A549 (cell line): ENCODE data around the gene MAPK12. TPM values are rescaled to one million over a fixed set of nuclear protein-coding genes. Genes with fewer than 3 reads are reported as not detected.

Experiments used
- ATAC-seq, 2 experiments: fragments of 200-7000 bp in 1 of 2; fragments of >200 bp in 1 of 2; cut with Nextera tagmentation in 1 of 2; cut with Tn5 transposase in 1 of 2; 3 replicates each; pipeline versions ENCODE4 v1.8.0 to v1.9.1; 2018 to 2020; ENCODE audit warnings: mild to moderate bottlenecking in 1 of 2, moderate library complexity in 1 of 2
- CTCF ChIA-PET: fragments of 300-600 bp; sonication (Branson Sonifier 250); formaldehyde crosslinking; extraction: SDS; loops from one replicate; lab custom pipeline; 2021; ENCODE audit warnings: antibody characterized with exemption, inconsistent platforms; lab: Yijun Ruan, JAX
- POLR2A ChIA-PET: fragments of 350-600 bp; formaldehyde crosslinking; extraction: SDS; loops from one replicate; lab custom pipeline; 2021; ENCODE audit warnings: antibody characterized with exemption, inconsistent platforms; lab: Yijun Ruan, JAX
- DNase-seq, 2 experiments: peaks; one replicate each; pipeline versions ENCODE4 v3.0.0 to v3.0.0-alpha.2; 2011 to 2016; ENCODE audit warnings: low read depth in 1 of 2, low spot score in 1 of 2
- FAIRE-seq: peaks from 2 replicates; lab custom pipeline; 2011; peaks lifted over from hg19 to GRCh38; lab: Jason Lieb, UNC
- H3K27ac ChIP-seq, 2 experiments: fragments of >200 bp; sonication (Bioruptor Twin); formaldehyde crosslinking; 3 replicates each; pipeline ENCODE4 v1.5.1; 2016 to 2017
- H3K4me1 ChIP-seq: fragments of >200 bp; sonication (Bioruptor Twin); formaldehyde crosslinking; 3 replicates; pipeline ENCODE4 v1.6.1; 2016
- H3K4me2 ChIP-seq: fragments of >200 bp; sonication (Bioruptor Twin); formaldehyde crosslinking; 3 replicates; pipeline ENCODE4 v1.6.1; 2016
- H3K4me3 ChIP-seq: fragments of >200 bp; sonication (Bioruptor Twin); formaldehyde crosslinking; 3 replicates; pipeline ENCODE4 v1.5.1; 2016
- H3K9me3 ChIP-seq: fragments of >200 bp; sonication (Bioruptor Twin); formaldehyde crosslinking; 3 replicates; pipeline ENCODE4 v1.6.1; 2016
- BCL3 ChIP-seq: fragments of >200 bp; sonication (Bioruptor Twin); formaldehyde crosslinking; IDR thresholded peaks from 3 replicates; pipeline ENCODE4 v1.6.1; 2016
- BHLHE40 ChIP-seq: IDR thresholded peaks from 2 replicates; pipeline ENCODE4 v1.6.1; 2012; ENCODE audit warnings: low read depth, low read length, inconsistent platforms
- CBX2 ChIP-seq: fragments of 200-600 bp; sonication (generic); IDR thresholded peaks from 2 replicates; pipeline ENCODE4 v1.6.1; 2016; ENCODE audit warnings: low read depth, mild to moderate bottlenecking, borderline replicate concordance
- CBX8 ChIP-seq: fragments of 200-600 bp; sonication (generic); IDR thresholded peaks from 2 replicates; pipeline ENCODE4 v1.6.1; 2016
- CTCF ChIP-seq: fragments of >200 bp; sonication (Bioruptor Twin); formaldehyde crosslinking; IDR thresholded peaks from 3 replicates; pipeline ENCODE4 v1.5.1; 2016
- EHF ChIP-seq: fragments of 250-450 bp; sonication (Bioruptor Pico); IDR thresholded peaks from 2 replicates; pipeline ENCODE4 v1.5.0; 2020; ENCODE audit warnings: mild to moderate bottlenecking
- ESRRA ChIP-seq: fragments of 150-350 bp; IDR thresholded peaks from 2 replicates; pipeline ENCODE4 v1.6.1; 2014; ENCODE audit warnings: mild to moderate bottlenecking, low read length, borderline replicate concordance
- FOSB ChIP-seq: fragments of 250-450 bp; sonication (Bioruptor Pico); IDR thresholded peaks from 2 replicates; pipeline ENCODE4 v1.5.0; 2020; ENCODE audit warnings: mild to moderate bottlenecking, moderate library complexity
- FOXS1 ChIP-seq: fragments of 250-450 bp; sonication (Bioruptor Pico); IDR thresholded peaks from 2 replicates; pipeline ENCODE4 v1.5.0; 2020; ENCODE audit warnings: mild to moderate bottlenecking, moderate library complexity
- GATA3 ChIP-seq: IDR thresholded peaks from 2 replicates; pipeline ENCODE4 v1.6.1; 2012; ENCODE audit warnings: borderline replicate concordance
- HOXB13 ChIP-seq: fragments of 250-450 bp; sonication (Bioruptor Pico); IDR thresholded peaks from 2 replicates; pipeline ENCODE4 v1.5.0; 2020; ENCODE audit warnings: low read depth, mild to moderate bottlenecking, moderate library complexity
- HOXB5 ChIP-seq: fragments of 250-450 bp; sonication (Bioruptor Pico); IDR thresholded peaks from 2 replicates; pipeline ENCODE4 v1.5.0; 2020; ENCODE audit warnings: mild to moderate bottlenecking, moderate library complexity
- KDM1A ChIP-seq: fragments of 200-600 bp; sonication (generic); IDR thresholded peaks from 2 replicates; pipeline ENCODE4 v1.6.1; 2016; ENCODE audit warnings: low read depth, mild to moderate bottlenecking
- MAFK ChIP-seq: fragments of 450-650 bp; IDR thresholded peaks from 2 replicates; pipeline ENCODE4 v1.6.1; 2014; ENCODE audit not compliant: partially characterized antibody
- NFE2L2 ChIP-seq: fragments of 150-350 bp; conservative IDR thresholded peaks from 2 replicates; pipeline ENCODE4 v1.6.1; 2014; ENCODE audit warnings: low read length
- NR3C1 ChIP-seq: fragments of >200 bp; sonication (Bioruptor Twin); formaldehyde crosslinking; IDR thresholded peaks from 3 replicates; pipeline ENCODE4 v1.6.1; 2017
- RAD21 ChIP-seq, 2 experiments: fragments of >200 bp in 1 of 2; sonication (Bioruptor Twin) in 1 of 2; formaldehyde crosslinking in 1 of 2; IDR thresholded peaks in 1 of 2; conservative IDR thresholded peaks in 1 of 2; 2 replicates in 1 of 2; 3 replicates in 1 of 2; pipeline ENCODE4 v1.6.1; 2012 to 2018; ENCODE audit warnings: inconsistent platforms in 1 of 2
- RFX5 ChIP-seq: fragments of 450-650 bp; IDR thresholded peaks from 2 replicates; pipeline ENCODE4 v1.7.1; 2014; ENCODE audit warnings: antibody characterized with exemption, mild to moderate bottlenecking, moderate library complexity
- SMC3 ChIP-seq: fragments of >200 bp; sonication (Bioruptor Twin); formaldehyde crosslinking; IDR thresholded peaks from 3 replicates; pipeline ENCODE4 v1.6.1; 2018; ENCODE audit warnings: inconsistent platforms
- SREBF2 ChIP-seq: fragments of 450-650 bp; IDR thresholded peaks from 2 replicates; pipeline ENCODE4 v1.6.1; 2014; ENCODE audit warnings: mild to moderate bottlenecking, moderate library complexity
- ZNF302 ChIP-seq: fragments of 250-450 bp; sonication (Bioruptor Pico); IDR thresholded peaks from 2 replicates; pipeline ENCODE4 v1.9.0; 2021; ENCODE audit warnings: inconsistent platforms, mild to moderate bottlenecking, moderate library complexity
- ZSCAN20 ChIP-seq: fragments of 250-450 bp; sonication (Bioruptor Pico); IDR thresholded peaks from 2 replicates; pipeline ENCODE4 v1.8.0; 2022; ENCODE audit warnings: mild to moderate bottlenecking, moderate library complexity
- WGBS: methylation state at CpG from one replicate; pipeline ENCODE4 v1.1.6; 2017; ENCODE audit errors: missing lambda C conversion rate; 5-methylcytosine and 5-hydroxymethylcytosine counted together
- polyA plus RNA-seq, 4 experiments: library from polyadenylated mRNA; depleted of rRNA in 3 of 4; stranded (reverse); fragments of >200 nt; fragmentation: RNase III in 1 of 4; extraction: RNeasy Plus Mini Kit Qiagen cat#74134 plus additional on column Dnase treatment in 1 of 4; gene quantifications; 2 replicates in 3 of 4; 3 replicates in 1 of 4; pipeline ENCODE4 v1.2.3, GENCODE V29; 2011 to 2017
- TF ChIP-seq, protein P1 (sequence below): IDR thresholded peaks from 2 replicates; pipeline ENCODE4 v1.6.1; 2012; ENCODE audit warnings: low read depth, borderline replicate concordance

MAPK12 gene
- polyA plus RNA-seq, 2 of the 4 experiments (the other 2 are of a cell fraction) = 12.5 to 25.8 TPM

DNA sequence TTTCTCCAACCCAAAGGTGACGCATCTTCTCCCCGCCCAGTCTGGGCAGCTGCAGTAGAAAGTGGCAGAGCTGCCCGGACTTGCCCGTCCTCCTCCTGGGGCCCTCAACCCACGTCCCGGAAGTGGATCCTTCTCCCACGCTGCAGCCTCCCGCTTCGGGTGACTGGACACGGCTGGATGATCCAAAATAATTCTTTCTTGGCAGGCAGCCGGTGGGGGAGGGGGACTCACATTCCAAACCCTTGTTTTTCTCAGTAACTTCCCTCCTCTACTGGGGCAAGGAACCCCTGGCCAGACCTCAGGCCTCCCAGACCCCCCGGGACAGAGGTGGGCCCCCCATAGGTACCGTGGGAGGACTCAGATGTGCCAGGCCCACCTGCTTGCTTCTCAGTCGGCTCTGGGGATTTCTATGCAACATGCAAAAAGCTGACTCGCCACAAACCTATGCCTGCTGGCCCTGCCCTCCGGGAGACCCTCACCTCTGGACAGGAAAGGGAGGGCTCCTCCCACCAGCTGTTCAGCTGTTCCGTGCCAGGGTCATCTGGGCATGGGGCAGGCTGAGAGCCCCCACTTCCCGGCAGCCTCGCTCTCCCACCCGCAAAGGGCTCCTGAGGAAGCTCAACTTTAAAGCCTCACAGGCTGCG lies 44.6 kb upstream of the MAPK12 start (continued):
- TF ChIP-seq BHLHE40 (no peak), BCL3 (no peak), NR3C1 (no peak), SREBF2 (no peak), NFE2L2 (no peak), RAD21 (conservative IDR thresholded peaks at IDR 0.05 in 1 of 2, IDR thresholded peaks at IDR 0.05 in 1 of 2) (no peak), MAFK (peak; percentile 75), ESRRA (no peak), CTCF (no peak), ZSCAN20 (CRISPR knock-in tag) (no peak), RFX5 (no peak), CBX2 (no peak), KDM1A (no peak), EHF (CRISPR knock-in tag) (no peak), GATA3 (no peak), ZNF302 (CRISPR knock-in tag) (no peak), FOXS1 (no peak), CBX8 (no peak), HOXB5 (CRISPR knock-in tag) (no peak), HOXB13 (CRISPR knock-in tag) (no peak), SMC3 (no peak)
- TF ChIP-seq, protein P1, sequence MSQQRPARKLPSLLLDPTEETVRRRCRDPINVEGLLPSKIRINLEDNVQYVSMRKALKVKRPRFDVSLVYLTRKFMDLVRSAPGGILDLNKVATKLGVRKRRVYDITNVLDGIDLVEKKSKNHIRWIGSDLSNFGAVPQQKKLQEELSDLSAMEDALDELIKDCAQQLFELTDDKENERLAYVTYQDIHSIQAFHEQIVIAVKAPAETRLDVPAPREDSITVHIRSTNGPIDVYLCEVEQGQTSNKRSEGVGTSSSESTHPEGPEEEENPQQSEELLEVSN = no peak
- TF ChIP-seq, all 56 proteins: peak for 6

- ChIA-PET CTCF (interaction anchor here (1.1 to 5.7 kb wide), 9 partner anchors 8 to 202 kb away, joined by 3 to 57 read pairs (median 5); partner anchors contain the start of genes DENND6B and LMF2), POLR2A (interaction anchor here (1.4 to 2.3 kb wide), 3 partner anchors 9 to 23 kb away, joined by 3 to 11 read pairs (median 7); no protein-coding TSS in a partner anchor)
- Histone ChIP-seq H3K4me2 (peak overlapping the region; percentile 96), H3K4me3 (peak overlapping the region; percentile 100), H3K9me3 (no peaks in the 10 kb centered on the region)
- ATAC-seq = peak; percentile 15 to 39; a peak in 4 of 6 replicates
- no peak for FAIRE-seq
- 100% methylated on average over 1 of the region's 14 CpGs for WGBS
- TF ChIP-seq CTCF (no peak), KDM1A (0 out of 2 replicates have a peak, but pooled peaks have one; percentile 35), FOSB (CRISPR knock-in tag) (no peak)
- TF ChIP-seq, all 56 proteins: peak for 1
- Histone ChIP-seq H3K4me1 (peaks cover 64% of the 10 kb centered on the region), H3K27ac (peak overlapping the region; percentile 98 to 100)
- no peak for DNase-seq
Observed at GRCh38 chr22:50305393-50305922, 44.0 kb upstream of the MAPK12 start.
